NT2/D1 (cell line): ENCODE measurements around the gene EGFLAM.

Experiments
- DNase-seq: peaks from one replicate; pipeline ENCODE4 v3.0.0-alpha.2; 2011; ENCODE audit warnings: low read depth, low spot score
- H3K27me3 ChIP-seq: 2 replicates; pipeline ENCODE4 v1.6.0; 2011; ENCODE audit warnings: mild to moderate bottlenecking; ENCODE audit not compliant: insufficient read length, insufficient read depth
- H3K36me3 ChIP-seq: 2 replicates; pipeline ENCODE4 v1.6.1; 2011; ENCODE audit warnings: mild to moderate bottlenecking, low read length, mixed read lengths; ENCODE audit not compliant: insufficient read depth, insufficient read length
- H3K4me1 ChIP-seq: 2 replicates; pipeline ENCODE4 v1.5.1; 2011; ENCODE audit not compliant: insufficient read depth, insufficient read length
- H3K4me3 ChIP-seq: 2 replicates; pipeline ENCODE4 v1.5.1; 2011; ENCODE audit warnings: low read depth; ENCODE audit not compliant: insufficient read length
- H3K9ac ChIP-seq: 2 replicates; pipeline ENCODE4 v1.6.0; 2011; ENCODE audit warnings: low read depth; ENCODE audit not compliant: insufficient read length
- H3K9me3 ChIP-seq: 2 replicates; pipeline ENCODE4 v1.5.1; 2011; ENCODE audit warnings: mild to moderate bottlenecking, low read length; ENCODE audit not compliant: insufficient read depth
- SUZ12 ChIP-seq: IDR thresholded peaks from 2 replicates; pipeline ENCODE4 v1.6.1; 2011; ENCODE audit not compliant: insufficient read length, insufficient read depth; ENCODE audit errors: extremely low read depth
- YY1 ChIP-seq: IDR thresholded peaks from 2 replicates; pipeline ENCODE4 v1.6.1; 2011; ENCODE audit not compliant: insufficient read length, insufficient read depth
- ZNF274 ChIP-seq: IDR thresholded peaks from 2 replicates; pipeline ENCODE4 v1.6.1; 2011; ENCODE audit warnings: mild to moderate bottlenecking, low read depth, low read length

EGFLAM gene

DNA sequence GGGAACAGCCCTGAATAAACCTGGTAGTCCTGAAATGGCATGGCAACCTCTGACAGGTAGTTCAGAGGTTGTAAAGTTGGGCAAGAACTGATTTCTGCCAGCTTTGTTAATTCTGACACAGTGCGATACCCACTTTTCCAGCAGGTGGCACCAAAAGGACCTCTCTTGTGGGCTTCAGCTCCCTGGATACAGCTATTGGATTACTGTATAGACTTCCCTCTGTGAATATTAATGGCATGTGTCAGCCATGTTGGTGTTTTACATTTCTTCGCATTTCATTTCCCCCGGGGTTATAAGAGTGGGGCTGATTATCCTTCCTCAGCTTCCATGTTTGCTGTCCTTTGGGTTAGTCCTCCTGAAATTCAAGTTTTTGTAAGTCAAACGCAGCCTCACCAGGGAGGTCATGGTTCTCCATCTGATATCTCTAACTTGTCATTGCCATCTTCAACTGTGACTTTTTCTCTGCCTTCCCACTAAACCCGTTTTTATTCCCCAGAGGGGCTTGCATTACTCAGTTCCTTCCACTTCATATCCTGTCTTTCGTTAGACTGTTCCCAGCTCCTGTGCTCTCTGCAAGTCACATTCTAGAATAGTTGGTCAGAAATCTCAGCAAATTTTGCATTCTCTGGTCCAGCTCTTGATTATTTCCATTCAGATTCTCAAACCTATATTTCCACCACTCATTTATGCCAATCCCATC lies 162.5 kb downstream of the EGFLAM start:
- no peak for DNase-seq
- no peak overlapping the region for H3K4me3 ChIP-seq

DNA sequence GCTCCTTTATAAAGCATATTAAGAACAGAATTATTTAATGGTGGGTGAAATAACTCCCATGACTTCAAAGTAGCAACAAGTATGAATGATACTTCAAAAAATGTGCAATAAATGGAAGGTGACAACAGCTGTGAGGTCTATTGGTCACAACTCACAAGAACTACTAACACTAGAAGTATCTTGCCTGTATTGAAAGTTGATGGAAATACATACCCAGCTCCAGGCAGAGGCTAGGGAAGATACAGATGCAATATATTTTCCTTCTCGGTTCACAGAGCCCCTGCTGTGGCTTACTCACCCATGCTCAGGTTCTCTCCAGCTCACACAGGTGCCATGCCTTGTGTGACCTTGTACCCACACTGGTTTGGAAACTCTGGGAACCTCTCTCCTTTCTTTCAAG lies 164.3 kb downstream of the EGFLAM start:
- peaks cover 2% of the 10 kb centered on the region for H3K4me1 ChIP-seq
- H3K9ac ChIP-seq: no peak overlapping the region
- no peaks in the 10 kb centered on the region for H3K36me3 ChIP-seq
- H3K9me3 ChIP-seq: no peaks in the 10 kb centered on the region
- TF ChIP-seq SUZ12: no peak
- no peaks in the 10 kb centered on the region for H3K27me3 ChIP-seq
- no peak for DNase-seq
- H3K4me3 ChIP-seq: no peak overlapping the region

More for the DNA sequence above, 162.5 kb downstream of the EGFLAM start:
- H3K9ac ChIP-seq: no peak overlapping the region
- H3K36me3 ChIP-seq: no peaks in the 10 kb centered on the region
- no peaks in the 10 kb centered on the region for H3K4me1 ChIP-seq
- no peak for TF ChIP-seq YY1
- no peak for TF ChIP-seq ZNF274
- no peak for TF ChIP-seq SUZ12
- H3K27me3 ChIP-seq: no peaks in the 10 kb centered on the region
- H3K9me3 ChIP-seq: no peaks in the 10 kb centered on the region

DNA sequence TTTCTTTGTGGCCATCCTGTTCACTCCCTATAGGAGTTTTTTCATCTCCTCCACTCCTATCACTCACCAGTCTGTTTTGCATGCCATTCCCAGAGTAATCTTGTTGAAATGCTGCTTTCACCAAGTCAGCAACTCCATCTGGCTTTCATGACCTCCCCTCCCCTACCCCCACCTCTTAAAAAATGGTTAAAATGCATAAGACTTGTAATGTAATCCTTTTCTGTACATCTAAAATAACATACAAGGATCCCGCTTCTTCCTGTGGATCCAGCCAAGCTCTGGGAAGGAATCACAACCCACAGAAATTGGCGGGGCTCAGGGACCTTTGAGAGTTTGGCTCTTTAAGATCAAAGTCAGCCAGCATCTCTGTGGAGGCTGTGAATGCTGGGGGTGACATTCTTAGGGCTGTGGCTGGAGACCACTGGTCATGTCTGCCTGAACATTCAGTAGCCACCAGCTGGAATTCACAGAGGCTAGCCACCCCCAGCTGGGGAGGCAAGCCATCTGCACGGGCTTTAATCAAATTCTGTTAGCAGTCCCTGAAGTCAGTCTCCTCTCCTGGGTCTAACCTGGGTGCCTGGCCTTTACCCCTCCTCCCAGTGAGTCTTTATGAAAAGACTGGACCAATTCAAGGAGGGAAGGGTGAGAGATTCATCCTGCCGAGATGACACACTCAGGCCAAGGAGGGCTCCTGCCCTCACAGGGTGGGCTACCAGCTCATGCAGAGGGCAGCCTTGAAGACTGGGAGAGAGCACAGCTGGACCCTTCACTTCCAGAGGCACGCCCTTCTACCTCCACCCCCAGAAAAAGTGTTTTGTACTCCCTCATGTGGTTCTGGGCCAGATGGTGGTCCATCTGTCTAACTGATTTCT lies 165.2 kb downstream of the EGFLAM start:
- no peak overlapping the region for H3K4me3 ChIP-seq
- H3K4me1 ChIP-seq: peaks cover 2% of the 10 kb centered on the region
- H3K9ac ChIP-seq: no peak overlapping the region
- no peak for TF ChIP-seq YY1
- TF ChIP-seq SUZ12: no peak
- TF ChIP-seq ZNF274: no peak
- DNase-seq: no peak
- no peaks in the 10 kb centered on the region for H3K27me3 ChIP-seq
- no peaks in the 10 kb centered on the region for H3K36me3 ChIP-seq
- no peaks in the 10 kb centered on the region for H3K9me3 ChIP-seq

DNA sequence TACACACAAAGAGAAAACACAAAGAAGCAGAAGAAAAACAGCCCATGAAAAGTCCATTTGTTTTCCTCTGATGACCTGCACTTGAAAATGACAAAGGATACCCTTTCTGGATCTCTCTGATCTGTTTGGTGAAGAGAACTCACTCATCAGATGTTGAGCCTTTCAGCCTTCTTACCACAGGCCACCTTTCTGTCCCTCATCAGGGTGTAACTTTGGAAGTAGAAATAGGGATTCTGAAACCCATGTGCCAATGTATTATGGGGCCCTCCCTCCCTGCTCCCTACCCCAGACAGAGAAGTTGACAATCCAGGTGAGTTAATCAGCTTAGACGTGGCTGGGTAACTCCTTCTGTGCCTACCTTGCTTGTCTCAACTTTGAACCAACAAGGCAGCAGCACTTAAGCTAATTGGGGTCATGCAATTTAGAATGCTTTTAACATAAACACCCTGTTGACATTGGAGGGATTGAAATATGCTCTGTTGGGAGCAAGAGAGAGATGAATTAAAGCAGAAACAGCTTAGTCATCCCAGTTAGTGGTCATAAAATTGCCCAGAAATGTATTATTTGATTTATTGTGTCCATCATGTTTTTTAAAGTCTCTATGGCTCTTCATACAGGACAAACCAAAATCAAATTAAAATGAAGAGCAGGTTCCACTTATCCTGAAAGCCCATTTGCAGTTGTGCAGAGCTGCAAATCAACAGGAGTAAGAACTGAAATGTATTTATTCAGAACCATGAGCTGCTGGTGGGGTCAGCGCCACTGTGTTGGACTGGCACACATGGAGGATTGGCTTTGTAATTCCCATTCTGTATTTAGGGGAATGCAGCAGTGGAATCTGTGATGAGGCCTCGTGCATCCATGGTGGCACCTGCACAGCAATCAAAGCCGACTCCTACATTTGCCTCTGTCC lies 166.0 kb downstream of the EGFLAM start:
- Histone ChIP-seq H3K36me3 (no peaks in the 10 kb centered on the region), H3K9ac (no peak overlapping the region), H3K4me1 (peaks cover 2% of the 10 kb centered on the region), H3K9me3 (no peaks in the 10 kb centered on the region), H3K27me3 (no peaks in the 10 kb centered on the region), H3K4me3 (no peak overlapping the region)
- no peak for TF ChIP-seq ZNF274
- no peak for TF ChIP-seq SUZ12
- TF ChIP-seq YY1: no peak
- DNase-seq: no peak

DNA sequence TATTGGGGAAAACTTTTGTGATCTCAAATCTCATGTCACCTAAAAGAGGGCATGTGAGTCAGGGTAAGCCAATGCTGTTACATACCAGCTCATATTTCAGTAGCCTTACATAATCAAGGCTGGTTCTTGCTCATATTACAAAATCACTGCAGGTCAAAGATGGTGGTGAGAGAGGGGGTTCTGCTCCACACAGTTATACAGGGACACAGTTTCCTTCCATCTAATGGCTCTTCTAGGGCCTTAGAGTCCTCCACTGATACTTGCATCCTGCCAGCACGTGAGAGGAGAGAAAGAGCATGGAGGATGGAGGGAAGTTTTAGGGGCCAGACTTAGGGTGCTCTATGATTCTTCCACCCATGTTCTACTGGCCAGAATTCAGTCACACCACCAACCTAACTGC lies 168.1 kb downstream of the EGFLAM start:
- no peak for DNase-seq

DNA sequence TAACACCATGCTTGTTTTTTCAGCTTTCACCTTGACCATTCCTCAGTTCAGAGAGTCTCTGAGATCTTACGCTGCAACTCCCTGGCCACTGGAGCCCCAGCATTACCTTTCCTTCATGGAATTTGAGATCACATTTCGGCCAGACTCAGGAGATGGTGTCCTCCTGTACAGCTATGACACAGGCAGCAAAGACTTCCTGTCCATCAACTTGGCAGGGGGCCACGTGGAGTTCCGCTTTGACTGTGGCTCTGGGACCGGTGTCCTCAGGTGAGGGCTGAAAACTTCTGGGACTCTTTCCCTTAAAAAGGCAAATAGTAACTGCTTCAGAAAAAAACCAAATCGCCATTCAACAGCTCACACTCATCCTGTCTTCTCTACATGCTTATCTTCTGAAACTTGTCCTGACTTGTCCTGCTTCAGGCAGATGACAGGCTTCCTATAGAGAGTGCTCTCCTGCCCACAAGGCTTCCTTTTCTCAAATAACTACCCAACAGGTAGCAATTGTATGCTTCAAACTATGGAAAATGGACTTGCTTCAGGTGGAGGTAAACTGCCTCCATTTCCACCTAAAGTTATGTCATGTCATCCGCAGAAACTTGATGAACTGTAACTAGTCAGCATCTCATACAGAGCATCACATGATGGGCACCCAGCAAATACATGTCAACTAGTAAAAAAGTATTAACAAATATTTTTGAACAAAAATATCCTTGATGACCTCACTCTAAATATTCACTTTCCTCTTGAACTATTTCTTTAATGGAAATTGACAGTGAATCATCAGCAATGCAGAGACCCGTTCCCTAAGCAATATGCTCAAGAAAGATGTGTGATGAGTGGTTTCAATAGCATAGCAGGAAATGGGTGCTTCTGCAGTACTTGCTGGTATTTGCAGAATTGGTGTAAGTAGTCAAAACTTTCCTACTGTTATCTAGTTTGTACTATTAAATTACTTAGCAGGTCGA lies 168.9 kb downstream of the EGFLAM start:
- Histone ChIP-seq H3K4me3 (no peak overlapping the region), H3K36me3 (no peaks in the 10 kb centered on the region), H3K9ac (no peak overlapping the region), H3K4me1 (peaks cover 2% of the 10 kb centered on the region), H3K9me3 (no peaks in the 10 kb centered on the region), H3K27me3 (no peaks in the 10 kb centered on the region)
- DNase-seq: no peak
- TF ChIP-seq ZNF274 (no peak), SUZ12 (no peak), YY1 (no peak)

More for the DNA sequence above, 168.1 kb downstream of the EGFLAM start:
- no peaks in the 10 kb centered on the region for H3K36me3 ChIP-seq
- no peak overlapping the region for H3K9ac ChIP-seq
- TF ChIP-seq ZNF274 (no peak), SUZ12 (no peak), YY1 (no peak)
- peaks cover 2% of the 10 kb centered on the region for H3K4me1 ChIP-seq
- no peaks in the 10 kb centered on the region for H3K9me3 ChIP-seq
- H3K27me3 ChIP-seq: no peaks in the 10 kb centered on the region
- H3K4me3 ChIP-seq: no peak overlapping the region
